Measurements from ENCODE around the gene SEMA5A. TPM values are rescaled to one million over a fixed set of nuclear protein-coding genes. Genes with fewer than 3 reads are reported as not detected.

The SEMA5A gene
- total RNA-seq, 2 donors from 2014 or later: not detected

GRCh38 chr5:9495121-9495520, 50.8 kb downstream of the SEMA5A start:
- peaks cover 3% of the 10 kb centered on the region for H3K9me3 Mint-ChIP-seq
- H3K4me3 Mint-ChIP-seq: no peak overlapping the region
- DNase-seq (ENCODE audit: low spot score) (no peak), ATAC-seq (no peak)
- no peaks in the 10 kb centered on the region for H3K36me3 Mint-ChIP-seq
- H3K27me3 Mint-ChIP-seq: no peaks in the 10 kb centered on the region
- H3K4me1 Mint-ChIP-seq (ENCODE audit: low read depth in 2 of 2): no peaks in the 10 kb centered on the region
- no peak overlapping the region for H3K27ac Mint-ChIP-seq

- DNase-seq (ENCODE audit: low spot score): no peak
- ATAC-seq: no peak
- Mint-ChIP-seq H3K36me3 (no peaks in the 10 kb centered on the region), H3K4me1 (ENCODE audit: low read depth in 2 of 2) (no peaks in the 10 kb centered on the region), H3K27me3 (no peaks in the 10 kb centered on the region), H3K4me3 (no peak overlapping the region), H3K9me3 (peaks cover 3% of the 10 kb centered on the region), H3K27ac (no peak overlapping the region)
Measured at GRCh38 chr5:9494301-9494700, 51.6 kb downstream of the SEMA5A start.

GRCh38 chr5:9490494-9491097, 55.3 kb downstream of the SEMA5A start:
- Mint-ChIP-seq H3K9me3 (peaks cover 9% of the 10 kb centered on the region), H3K36me3 (no peaks in the 10 kb centered on the region), H3K27ac (no peak overlapping the region), H3K27me3 (no peaks in the 10 kb centered on the region), H3K4me1 (ENCODE audit: low read depth in 2 of 2) (no peaks in the 10 kb centered on the region), H3K4me3 (no peak overlapping the region)
- ATAC-seq: no peak
- no peak for DNase-seq (ENCODE audit: low spot score)

- H3K9me3 Mint-ChIP-seq: peaks cover 14% of the 10 kb centered on the region
- H3K36me3 Mint-ChIP-seq: no peaks in the 10 kb centered on the region
- no peak overlapping the region for H3K4me3 Mint-ChIP-seq
- no peak overlapping the region for H3K27ac Mint-ChIP-seq
- H3K27me3 Mint-ChIP-seq: no peaks in the 10 kb centered on the region
- ATAC-seq (no peak), DNase-seq (ENCODE audit: low spot score) (no peak)
- no peaks in the 10 kb centered on the region for H3K4me1 Mint-ChIP-seq (ENCODE audit: low read depth in 2 of 2)
Measured at GRCh38 chr5:9483779-9484178, 62.1 kb downstream of the SEMA5A start.

- no peak for DNase-seq (ENCODE audit: low spot score)
- H3K27me3 Mint-ChIP-seq: no peaks in the 10 kb centered on the region
- H3K4me3 Mint-ChIP-seq: no peak overlapping the region
- peaks cover 18% of the 10 kb centered on the region for H3K9me3 Mint-ChIP-seq
- H3K27ac Mint-ChIP-seq: no peak overlapping the region
- H3K36me3 Mint-ChIP-seq: no peaks in the 10 kb centered on the region
- no peaks in the 10 kb centered on the region for H3K4me1 Mint-ChIP-seq (ENCODE audit: low read depth in 2 of 2)
- no peak for ATAC-seq
Measured at GRCh38 chr5:9483243-9483642, 62.6 kb downstream of the SEMA5A start.

- DNase-seq (ENCODE audit: low spot score) (no peak), ATAC-seq (no peak)
- H3K27me3 Mint-ChIP-seq: no peaks in the 10 kb centered on the region
- peaks cover 2% of the 10 kb centered on the region for H3K36me3 Mint-ChIP-seq
- no peak overlapping the region for H3K4me3 Mint-ChIP-seq
- H3K4me1 Mint-ChIP-seq (ENCODE audit: low read depth in 2 of 2): no peaks in the 10 kb centered on the region
- no peak overlapping the region for H3K27ac Mint-ChIP-seq
- peaks cover 21% of the 10 kb centered on the region for H3K9me3 Mint-ChIP-seq
Measured at GRCh38 chr5:9482381-9482780, 63.5 kb downstream of the SEMA5A start.

- no peaks in the 10 kb centered on the region for H3K27me3 Mint-ChIP-seq
- no peak for ATAC-seq
- no peaks in the 10 kb centered on the region for H3K4me1 Mint-ChIP-seq (ENCODE audit: low read depth in 2 of 2)
- peaks cover 5% of the 10 kb centered on the region for H3K36me3 Mint-ChIP-seq
- H3K4me3 Mint-ChIP-seq: no peak overlapping the region
- H3K9me3 Mint-ChIP-seq: peaks cover 21% of the 10 kb centered on the region
- H3K27ac Mint-ChIP-seq: no peak overlapping the region
- no peak for DNase-seq (ENCODE audit: low spot score)
Measured at GRCh38 chr5:9480499-9480898, 65.4 kb downstream of the SEMA5A start.

GRCh38 chr5:9479990-9480389, 65.9 kb downstream of the SEMA5A start:
- Mint-ChIP-seq H3K4me3 (no peak overlapping the region), H3K9me3 (peaks cover 21% of the 10 kb centered on the region), H3K27ac (no peak overlapping the region), H3K36me3 (peaks cover 5% of the 10 kb centered on the region), H3K27me3 (no peaks in the 10 kb centered on the region), H3K4me1 (ENCODE audit: low read depth in 2 of 2) (no peaks in the 10 kb centered on the region)
- ATAC-seq (no peak), DNase-seq (ENCODE audit: low spot score) (no peak)

- Mint-ChIP-seq H3K4me3 (no peak overlapping the region), H3K27ac (no peak overlapping the region), H3K4me1 (ENCODE audit: low read depth in 2 of 2) (no peaks in the 10 kb centered on the region), H3K36me3 (peaks cover 5% of the 10 kb centered on the region), H3K27me3 (no peaks in the 10 kb centered on the region), H3K9me3 (peaks cover 22% of the 10 kb centered on the region)
- ATAC-seq (no peak), DNase-seq (ENCODE audit: low spot score) (no peak)
Measured at GRCh38 chr5:9479361-9479760, 66.5 kb downstream of the SEMA5A start.

- H3K4me1 Mint-ChIP-seq (ENCODE audit: low read depth in 2 of 2): no peaks in the 10 kb centered on the region
- no peak overlapping the region for H3K27ac Mint-ChIP-seq
- no peak for DNase-seq (ENCODE audit: low spot score)
- peaks cover 23% of the 10 kb centered on the region for H3K9me3 Mint-ChIP-seq
- peaks cover 5% of the 10 kb centered on the region for H3K36me3 Mint-ChIP-seq
- no peaks in the 10 kb centered on the region for H3K27me3 Mint-ChIP-seq
- H3K4me3 Mint-ChIP-seq: no peak overlapping the region
- no peak for ATAC-seq
Measured at GRCh38 chr5:9477537-9477936, 68.3 kb downstream of the SEMA5A start.

- Mint-ChIP-seq H3K27me3 (no peaks in the 10 kb centered on the region), H3K9me3 (peaks cover 26% of the 10 kb centered on the region), H3K36me3 (peaks cover 5% of the 10 kb centered on the region), H3K27ac (no peak overlapping the region), H3K4me1 (ENCODE audit: low read depth in 2 of 2) (no peaks in the 10 kb centered on the region), H3K4me3 (no peak overlapping the region)
- DNase-seq (ENCODE audit: low spot score): no peak
- ATAC-seq: no peak
Measured at GRCh38 chr5:9474219-9475002, 71.5 kb downstream of the SEMA5A start.

- Mint-ChIP-seq H3K27ac (no peak overlapping the region), H3K4me1 (ENCODE audit: low read depth in 2 of 2) (no peaks in the 10 kb centered on the region)
- no peak for ATAC-seq
Measured at GRCh38 chr5:9473624-9474023, 72.3 kb downstream of the SEMA5A start.

GRCh38 chr5:9470410-9470809, 75.5 kb downstream of the SEMA5A start:
- no peaks in the 10 kb centered on the region for H3K27me3 Mint-ChIP-seq
- H3K4me1 Mint-ChIP-seq (ENCODE audit: low read depth in 2 of 2): no peaks in the 10 kb centered on the region
- no peaks in the 10 kb centered on the region for H3K36me3 Mint-ChIP-seq
- no peak overlapping the region for H3K27ac Mint-ChIP-seq
- ATAC-seq (no peak), DNase-seq (ENCODE audit: low spot score) (no peak)
- H3K9me3 Mint-ChIP-seq: peaks cover 15% of the 10 kb centered on the region
- H3K4me3 Mint-ChIP-seq: no peak overlapping the region

More at GRCh38 chr5:9473624-9474023, 72.3 kb downstream of the SEMA5A start:
- H3K4me3 Mint-ChIP-seq: no peak overlapping the region
- peaks cover 23% of the 10 kb centered on the region for H3K9me3 Mint-ChIP-seq
- DNase-seq (ENCODE audit: low spot score): no peak
- H3K27me3 Mint-ChIP-seq: no peaks in the 10 kb centered on the region
- H3K36me3 Mint-ChIP-seq: peaks cover 5% of the 10 kb centered on the region

- DNase-seq (ENCODE audit: low spot score) (no peak), ATAC-seq (no peak)
- no peaks in the 10 kb centered on the region for H3K36me3 Mint-ChIP-seq
- no peaks in the 10 kb centered on the region for H3K27me3 Mint-ChIP-seq
- no peak overlapping the region for H3K4me3 Mint-ChIP-seq
- H3K4me1 Mint-ChIP-seq (ENCODE audit: low read depth in 2 of 2): no peaks in the 10 kb centered on the region
- no peak overlapping the region for H3K27ac Mint-ChIP-seq
- H3K9me3 Mint-ChIP-seq: peaks cover 7% of the 10 kb centered on the region
Measured at GRCh38 chr5:9468060-9468388, 77.9 kb downstream of the SEMA5A start.

Measured in natural killer cell treated with Interleukin-12 subunit alpha and Interleukin-12 subunit beta and Interleukin-15 and Interleukin-18, amount 100 ng/mL, for 72 hours (primary cell).